K562 (cell line): Measurements from ENCODE around the gene RPL34. TPM values are rescaled to one million over a fixed set of nuclear protein-coding genes. Genes with fewer than 3 reads are reported as not detected.
A peak's percentile ranks its signal among the peaks of the same experiment; 100 is the strongest.

Experiments
- ATAC-seq: fragments of 200-7000 bp; cut with Tn5 transposase; 3 replicates; pipeline ENCODE4 v1.9.1; 2020; ENCODE audit warnings: moderate library complexity
- BruUV-seq: library from RNA; stranded (reverse); fragments of 400-500 nt; replicated peaks from 2 replicates; lab custom pipeline; 2021; lab: Mats Ljungman, UMichigan
- CTCF ChIA-PET: fragments of 300-600 bp; formaldehyde crosslinking; extraction: SDS; loops from one replicate; lab custom pipeline; 2021; ENCODE audit warnings: low intra/inter-chr PET ratio; lab: Yijun Ruan, JAX
- POLR2A ChIA-PET: fragments of 300-600, 350-650 bp; sonication (Branson Sonifier 250); formaldehyde crosslinking; extraction: SDS; loops from one replicate; lab custom pipeline; 2021; ENCODE audit warnings: antibody characterized with exemption, inconsistent platforms; lab: Yijun Ruan, JAX
- DNase-seq, 4 experiments: peaks; one replicate each; pipeline versions ENCODE4 v3.0.0 to v3.0.0-alpha.2; 2011 to 2018; ENCODE audit warnings: low spot score in 3 of 4, mixed read lengths in 3 of 4; ENCODE audit errors: extremely low read depth in 1 of 4
- FAIRE-seq: peaks from 2 replicates; lab custom pipeline; 2011; peaks lifted over from hg19 to GRCh38; lab: Jason Lieb, UNC
- H2AFZ ChIP-seq: 2 replicates; pipeline ENCODE4 v1.6.0; 2011; ENCODE audit warnings: low read depth, low read length, control low read depth, inconsistent platforms
- H3K27ac ChIP-seq: fragments of 200-600 bp; 3 replicates; pipeline ENCODE4 v1.8.0; 2011; ENCODE audit warnings: low read depth, mild to moderate bottlenecking, control low read depth, inconsistent platforms, low read length, moderate library complexity, mixed read lengths; ENCODE audit errors: extremely low read depth
- H3K27me3 ChIP-seq, 2 experiments: fragments of 300-600 bp in 1 of 2; 2 replicates in 1 of 2; 3 replicates in 1 of 2; pipeline versions ENCODE4 v1.6.0 to v1.8.0; 2011; ENCODE audit warnings: inconsistent platforms in 2 of 2, low read length in 2 of 2, mild to moderate bottlenecking in 1 of 2, mixed read lengths in 1 of 2, moderate library complexity in 1 of 2; ENCODE audit not compliant: control insufficient read depth in 2 of 2, insufficient read depth in 2 of 2
- H3K36me3 ChIP-seq: fragments of 300-600 bp; 3 replicates; pipeline ENCODE4 v1.8.0; 2011; ENCODE audit warnings: mild to moderate bottlenecking, low read length, inconsistent platforms; ENCODE audit not compliant: control insufficient read depth, insufficient read depth
- H3K4me1 ChIP-seq, 2 experiments: fragments of 200-600 bp in 1 of 2; replicated peaks in 1 of 2; 2 replicates in 1 of 2; 3 replicates in 1 of 2; pipeline versions ENCODE4 v1.5.1 to v1.8.0; 2011; ENCODE audit warnings: inconsistent platforms in 2 of 2, low read length in 2 of 2, mild to moderate bottlenecking in 1 of 2, mixed read lengths in 1 of 2, moderate library complexity in 1 of 2; ENCODE audit not compliant: control insufficient read depth in 2 of 2, insufficient read depth in 2 of 2
- H3K4me2 ChIP-seq: 2 replicates; pipeline ENCODE4 v1.6.1; 2011; ENCODE audit warnings: low read length, control low read depth, inconsistent platforms, mixed read lengths; ENCODE audit not compliant: insufficient read depth
- H3K4me3 ChIP-seq: fragments of 200-600 bp; sonication (generic), shearing (Covaris generic); 2 replicates; pipeline ENCODE4 v1.5.1; 2016; ENCODE audit warnings: control low read depth, inconsistent platforms
- H3K79me2 ChIP-seq: fragments of 200-600 bp; 3 replicates; pipeline ENCODE4 v1.8.0; 2011; ENCODE audit warnings: low read length, inconsistent platforms; ENCODE audit not compliant: control insufficient read depth, insufficient read depth
- H3K9ac ChIP-seq, 2 experiments: 2 replicates each; pipeline versions ENCODE4 v1.6.0 to v1.6.1; 2011; ENCODE audit warnings: low read depth in 2 of 2, low read length in 2 of 2, control low read depth in 1 of 2, inconsistent platforms in 1 of 2, mild to moderate bottlenecking in 1 of 2, mixed read lengths in 1 of 2; ENCODE audit not compliant: insufficient read depth in 1 of 2
- H3K9me1 ChIP-seq: one replicate; pipeline ENCODE4 v1.6.0; 2011; ENCODE audit warnings: inconsistent platforms, mild to moderate bottlenecking, low read length, moderate library complexity; ENCODE audit not compliant: control insufficient read depth, insufficient read depth
- H3K9me3 ChIP-seq: replicated peaks from 2 replicates; pipeline ENCODE4 v1.5.1; 2011; ENCODE audit warnings: low read depth, low read length, inconsistent platforms; ENCODE audit not compliant: control insufficient read depth, insufficient read depth
- H4K20me1 ChIP-seq: replicated peaks from 2 replicates; pipeline ENCODE4 v1.6.1; 2011; ENCODE audit warnings: low read length, inconsistent platforms, mixed read lengths; ENCODE audit not compliant: control insufficient read depth, insufficient read depth
- CTCF ChIP-seq, 3 experiments: IDR thresholded peaks in 2 of 3; conservative IDR thresholded peaks in 1 of 3; 2 replicates each; pipeline ENCODE4 v1.5.1; 2011 to 2012; ENCODE audit warnings: low read length in 3 of 3, mild to moderate bottlenecking in 3 of 3, control low read depth in 2 of 3, improper control_type of control experiment in 1 of 3, inconsistent platforms in 1 of 3, low read depth in 1 of 3, mixed read lengths in 1 of 3, moderate library complexity in 1 of 3; ENCODE audit not compliant: insufficient read depth in 2 of 3
- JUND ChIP-seq, 2 experiments: IDR thresholded peaks; 2 replicates in 1 of 2; 3 replicates in 1 of 2; pipeline ENCODE4 v1.6.1; 2011; ENCODE audit warnings: borderline replicate concordance in 2 of 2, low read depth in 2 of 2, low read length in 2 of 2, improper control_type of control experiment in 1 of 2, missing biosample characterization in 1 of 2, missing genetic modification characterization in 1 of 2, missing genetic modification reagents in 1 of 2
- TCF7L2 ChIP-seq: fragments of 150-350 bp; IDR thresholded peaks from 2 replicates; pipeline ENCODE4 v1.6.1; 2016; ENCODE audit warnings: low read depth, mild to moderate bottlenecking, low read length, moderate library complexity
- WGBS: fragments of 100-300 bp; shearing (Covaris generic); methylation state at CpG from one replicate; pipeline ENCODE4 v1.1.6; 2016; ENCODE audit warnings: low coverage, mixed read lengths; ENCODE audit not compliant: insufficient coverage; ENCODE audit errors: missing lambda C conversion rate; 5-methylcytosine and 5-hydroxymethylcytosine counted together
- in situ Hi-C: fragments of 300-500 bp; cut with MboI; formaldehyde crosslinking; loops from 4 replicates; pipeline ENCODE4 v1.15.0; 2018; ENCODE audit warnings: inconsistent platforms, mixed read lengths
- intact Hi-C: fragments of 100-400 bp; cut with micrococcal nuclease; formaldehyde crosslinking; loops from 2 replicates; pipeline ENCODE4 v1.14.2; 2022
- polyA plus RNA-seq, 8 experiments: library from polyadenylated mRNA; depleted of rRNA in 4 of 8; stranded (reverse) in 5 of 8; unstranded in 3 of 8; fragments of >200 nt; fragmentation: Nextera tagmentation in 2 of 8; fragmentation: Illumina TruSeq in 1 of 8; extraction: Ambion mirVana in 2 of 8; extraction: Trizol in 1 of 8; gene quantifications; 2 replicates each; pipeline versions ENCODE4 v1.2.1 to v1.2.3, GENCODE V29; 2011 to 2014; ENCODE audit warnings: inconsistent platforms in 1 of 8, missing spikeins in 1 of 8
- total RNA-seq, 7 experiments: library from RNA; depleted of rRNA in 6 of 7; stranded (reverse); fragments of >200 nt in 6 of 7; fragmentation: Illumina TruSeq in 2 of 7; extraction: Trizol in 2 of 7; gene quantifications; 2 replicates each; pipeline versions ENCODE4 v1.2.1 to v1.2.3, GENCODE V29; 2011 to 2021; ENCODE audit warnings: low replicate concordance in 1 of 7

The RPL34 gene
- total and polyA plus RNA-seq, 9 of the 15 experiments (the other 6 are each of a cell fraction or from before 2014, with no cell fraction given): 1,612 to 4,502 (median 2,593) TPM

GRCh38 chr4:108607079-108607815, 13.1 kb upstream of the RPL34 start (continued):
- TF ChIP-seq JUND (IDR thresholded peaks at IDR 0.05; ENCODE audit: borderline replicate concordance, low read depth, low read length) (no peak), JUND (tag; IDR thresholded peaks at IDR 0.05; ENCODE audit: borderline replicate concordance, low read depth, low read length) (no peak)

- no peaks in the 10 kb centered on the region for H3K9me1 ChIP-seq
- ATAC-seq (peak; percentile 49; the same call in 2 of the 3 replicates), FAIRE-seq (no peak), DNase-seq (no peak)
- H3K9ac ChIP-seq: no peak overlapping the region
- H4K20me1 ChIP-seq: no peaks in the 10 kb centered on the region
- H3K4me1 ChIP-seq: no peaks in the 10 kb centered on the region; a peak in 1 of 5 replicates
- H3K27me3 ChIP-seq: no peaks in the 10 kb centered on the region
- H3K27ac ChIP-seq: no peak overlapping the region
- intact Hi-C loops: no loop called here
- no peaks in the 10 kb centered on the region for H3K9me3 ChIP-seq
- in situ Hi-C loops: no loop called here
- POLR2A ChIA-PET: interaction anchor here (1.0 kb wide), 1 partner anchor 8 kb away, joined by 4 read pairs; no protein-coding TSS in a partner anchor
- H3K36me3 ChIP-seq: no peaks in the 10 kb centered on the region
- no peaks in the 10 kb centered on the region for H3K79me2 ChIP-seq
- CTCF ChIA-PET: no interaction called here
- WGBS: 59% methylated on average over 10 of the region's 10 CpGs
- BruUV-seq: no TSS peak
- H3K4me3 ChIP-seq: no peak overlapping the region
- TF ChIP-seq CTCF (IDR thresholded peaks at IDR 0.05 in 2 of 3, conservative IDR thresholded peaks at IDR 0.05 in 1 of 3; ENCODE audit: insufficient read depth in 2 of 3, low read depth in 1 of 3, low read length in 3 of 3) (peak in 1 of 3 experiments; percentile 23; a peak in 1 of 6 replicates), TCF7L2 (no peak)
- no peak overlapping the region for H3K4me2 ChIP-seq
- H2AFZ ChIP-seq: no peak overlapping the region
These were observed 9.0 kb upstream of the RPL34 start for GRCh38 chr4:108611365-108611764.
